Measurements from ENCODE around the gene PAF1.
A peak's percentile ranks its signal among the peaks of the same experiment; 100 is the strongest.

PAF1 gene

DNA sequence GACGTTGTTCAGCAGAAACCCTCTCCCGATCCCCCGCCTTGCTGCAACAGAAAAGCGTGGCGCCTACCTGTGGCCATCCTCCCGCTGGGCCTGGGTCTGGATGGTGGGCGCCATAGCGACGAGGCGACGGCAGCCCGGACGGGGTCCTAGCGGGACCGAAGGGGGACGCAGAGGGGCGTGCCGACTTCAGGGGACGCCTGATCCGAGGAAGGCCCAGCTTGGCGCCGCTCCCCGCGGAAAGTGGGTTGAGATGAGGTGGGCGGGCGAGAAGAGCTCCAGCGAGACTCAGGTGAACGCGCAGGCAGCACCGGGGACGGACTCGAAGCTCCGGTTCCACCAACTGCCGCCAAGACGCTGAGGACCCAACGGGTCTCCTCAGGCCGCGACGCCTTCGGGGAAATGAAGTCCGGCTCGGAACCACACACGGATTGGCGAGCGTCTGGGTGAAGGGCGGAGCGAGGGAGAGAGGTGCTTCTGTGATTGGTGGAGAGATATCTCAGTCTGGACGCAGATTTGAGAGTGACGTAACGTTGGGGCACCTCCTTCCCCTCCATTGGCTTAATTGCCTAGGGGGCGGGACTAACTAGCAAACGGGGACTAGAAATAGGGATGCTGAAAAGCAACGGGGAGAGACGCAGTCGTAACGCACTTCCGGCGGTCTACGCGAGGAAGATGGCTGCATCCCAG, at the start of gene PAF1, which contains the start of gene MED29:
TSS of gene PAF1 (minus strand) at position 356 of the 687 bp plus-strand sequence. CDS start at position 114, 242 bp downstream.
TSS of gene MED29 (plus strand) at position 628 of the 687 bp plus-strand sequence. CDS start at position 673, 45 bp downstream.
- FAIRE-seq, result peak; percentile 71
- TF ChIP-seq, protein P1, sequence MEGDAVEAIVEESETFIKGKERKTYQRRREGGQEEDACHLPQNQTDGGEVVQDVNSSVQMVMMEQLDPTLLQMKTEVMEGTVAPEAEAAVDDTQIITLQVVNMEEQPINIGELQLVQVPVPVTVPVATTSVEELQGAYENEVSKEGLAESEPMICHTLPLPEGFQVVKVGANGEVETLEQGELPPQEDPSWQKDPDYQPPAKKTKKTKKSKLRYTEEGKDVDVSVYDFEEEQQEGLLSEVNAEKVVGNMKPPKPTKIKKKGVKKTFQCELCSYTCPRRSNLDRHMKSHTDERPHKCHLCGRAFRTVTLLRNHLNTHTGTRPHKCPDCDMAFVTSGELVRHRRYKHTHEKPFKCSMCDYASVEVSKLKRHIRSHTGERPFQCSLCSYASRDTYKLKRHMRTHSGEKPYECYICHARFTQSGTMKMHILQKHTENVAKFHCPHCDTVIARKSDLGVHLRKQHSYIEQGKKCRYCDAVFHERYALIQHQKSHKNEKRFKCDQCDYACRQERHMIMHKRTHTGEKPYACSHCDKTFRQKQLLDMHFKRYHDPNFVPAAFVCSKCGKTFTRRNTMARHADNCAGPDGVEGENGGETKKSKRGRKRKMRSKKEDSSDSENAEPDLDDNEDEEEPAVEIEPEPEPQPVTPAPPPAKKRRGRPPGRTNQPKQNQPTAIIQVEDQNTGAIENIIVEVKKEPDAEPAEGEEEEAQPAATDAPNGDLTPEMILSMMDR (IDR thresholded peaks at IDR 0.05; ENCODE audit: insufficient read depth, missing control alignments), result no peak
- DNase-seq (ENCODE audit: insufficient read length, low spot score), result peak; percentile 96

DNA sequence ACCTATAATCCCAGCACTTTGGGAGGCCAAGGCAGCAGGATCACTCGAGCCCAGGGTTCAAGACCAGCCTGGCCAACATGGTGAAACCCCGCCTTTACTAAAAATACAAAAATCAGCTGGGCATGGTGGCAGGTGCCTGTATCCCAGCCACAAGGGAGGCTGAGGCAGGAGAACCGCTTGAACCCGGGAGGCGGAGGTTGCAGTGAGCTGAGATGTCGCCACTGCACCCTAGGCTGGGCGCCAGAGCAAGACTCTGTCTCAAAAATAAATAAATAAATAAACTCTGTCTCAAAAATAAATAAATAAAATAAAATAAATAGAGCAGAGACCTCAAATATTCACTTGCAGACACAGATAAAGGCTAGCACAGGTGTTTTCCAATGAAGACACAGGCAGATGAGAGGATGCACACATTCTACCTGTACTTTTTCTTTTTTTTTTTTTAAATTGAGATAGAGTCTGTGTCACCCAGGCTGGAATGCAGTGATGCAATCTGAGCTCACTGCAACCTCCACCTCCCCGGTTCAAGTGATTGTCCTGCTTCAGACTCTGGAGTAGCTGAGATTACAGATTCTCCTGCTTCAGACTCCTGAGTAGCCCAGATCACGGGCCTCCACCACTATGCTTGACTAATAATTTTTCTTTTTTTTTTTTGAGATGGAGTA, 47.5 kb upstream of the PAF1 start:
- no peak for FAIRE-seq
- DNase-seq (ENCODE audit: insufficient read length, low spot score), result no peak

DNA sequence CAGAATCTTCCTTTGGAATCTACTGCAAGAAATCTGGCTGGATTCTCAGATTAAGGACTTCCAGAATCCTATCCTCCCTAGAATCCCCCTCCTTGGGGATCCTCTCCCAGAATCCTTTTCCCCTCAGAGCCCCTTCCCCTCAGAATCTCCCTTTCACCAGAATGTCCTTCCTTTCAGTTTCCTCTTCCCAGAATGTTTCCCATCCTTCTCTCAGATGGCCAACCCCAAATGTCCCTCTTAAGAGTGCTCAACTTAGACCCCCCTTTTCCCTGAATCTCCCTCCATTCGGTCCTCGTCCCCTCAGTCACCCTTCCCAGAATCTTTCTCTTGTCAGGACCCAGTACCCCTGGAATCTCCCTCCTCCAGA, 45.4 kb upstream of the PAF1 start:
- DNase-seq (ENCODE audit: insufficient read length, low spot score) (no peak), FAIRE-seq (no peak)
- TF ChIP-seq, protein P1 (IDR thresholded peaks at IDR 0.05; ENCODE audit: insufficient read depth, missing control alignments), result no peak

More for the DNA sequence above, 47.5 kb upstream of the PAF1 start:
- TF ChIP-seq, protein P1 (IDR thresholded peaks at IDR 0.05; ENCODE audit: insufficient read depth, missing control alignments), result no peak

DNA sequence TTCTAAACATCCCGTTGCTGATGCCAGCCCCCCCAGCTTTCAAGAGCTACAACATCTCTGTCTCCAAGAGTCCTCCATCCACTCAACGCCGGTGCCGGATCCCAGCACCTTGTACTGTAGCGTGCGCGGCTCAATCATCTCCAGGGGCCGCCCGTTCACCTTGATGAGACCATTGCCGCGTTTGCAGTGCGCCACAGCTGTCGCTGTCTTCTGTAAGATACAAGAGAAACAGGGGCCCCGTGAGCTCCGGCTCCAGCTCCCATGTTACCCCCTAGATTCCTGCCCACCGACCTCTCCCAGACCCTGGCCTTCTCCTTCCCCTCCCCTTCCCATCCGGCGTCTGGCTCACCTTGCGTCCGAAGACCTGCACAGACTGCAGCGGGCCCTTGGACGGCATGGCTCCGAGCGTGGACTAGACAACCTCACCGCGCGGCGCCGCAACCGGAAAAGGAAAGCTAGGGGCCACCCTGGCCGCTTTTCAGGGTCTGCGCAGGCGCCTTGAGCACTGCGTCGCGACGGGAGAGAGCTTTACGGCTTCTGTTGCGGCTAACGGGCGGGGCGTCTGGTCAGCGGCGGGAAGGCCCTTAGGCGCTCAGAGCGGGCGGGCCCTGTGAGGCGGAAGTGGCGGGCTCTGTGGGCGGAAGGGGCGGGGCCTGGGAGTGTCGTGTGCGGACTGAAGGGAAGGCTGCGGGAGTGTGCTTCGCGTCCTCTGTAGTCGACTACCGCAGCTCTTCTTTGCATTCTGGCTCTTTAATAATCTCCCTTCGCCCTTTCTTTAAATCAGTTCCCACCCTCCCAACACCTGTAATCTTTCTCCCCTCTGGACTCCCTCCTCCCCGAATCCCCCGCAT, 44.8 kb upstream of the PAF1 start, which contains the start of gene RPS16:
TSS of gene RPS16 (minus strand) at position 451 of the 851 bp plus-strand sequence. CDS start at position 397, 54 bp downstream.
- TF ChIP-seq, protein P1 (IDR thresholded peaks at IDR 0.05; ENCODE audit: insufficient read depth, missing control alignments), result no peak
- DNase-seq (ENCODE audit: insufficient read length, low spot score), result peak; percentile 81
- FAIRE-seq, result no peak

DNA sequence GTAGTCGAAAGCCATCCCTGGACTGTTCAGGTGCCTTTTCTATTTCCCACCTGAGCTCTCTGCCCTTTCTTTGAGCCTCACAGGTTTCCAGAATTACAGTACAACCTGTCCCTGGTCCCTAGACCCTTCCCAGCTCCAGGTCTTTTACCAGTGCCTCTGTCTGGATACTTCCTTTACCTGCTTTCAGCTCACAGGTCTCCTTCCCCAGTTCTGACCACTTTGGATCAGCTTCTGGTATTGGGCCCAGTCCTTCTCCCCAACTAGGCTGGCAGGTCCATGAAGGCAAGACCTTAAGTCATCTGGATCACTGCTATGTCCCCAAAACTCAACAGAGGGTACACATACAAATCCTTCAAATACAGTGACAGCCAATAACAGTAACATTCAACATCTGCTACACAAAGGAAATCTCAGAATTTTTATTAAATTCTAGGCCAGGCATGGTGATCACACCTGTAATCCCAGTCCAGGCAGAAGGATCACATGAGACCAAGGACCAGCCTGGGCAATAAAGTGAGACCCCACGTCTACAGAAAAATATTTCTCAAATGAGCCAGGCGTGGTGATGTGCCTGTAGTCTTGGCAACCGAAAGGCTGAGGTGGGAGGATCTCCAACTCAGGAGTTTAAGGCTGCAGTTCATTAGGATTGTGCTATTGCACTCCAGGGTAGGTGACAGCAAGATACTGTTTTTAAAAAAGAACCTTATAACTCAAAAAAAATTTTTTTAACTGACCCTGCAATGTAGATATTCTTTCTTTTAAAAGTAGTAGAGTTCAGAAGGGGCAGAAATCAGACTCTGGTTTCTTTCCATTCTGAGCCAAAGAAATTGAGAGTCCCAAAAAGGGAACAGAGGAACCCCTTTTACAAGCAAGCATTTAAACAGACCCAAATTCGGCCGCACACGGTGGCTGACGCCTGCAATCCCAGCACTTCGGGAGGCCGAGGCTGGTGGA, 43.5 kb upstream of the PAF1 start:
- FAIRE-seq, result no peak
- TF ChIP-seq, protein P1 (IDR thresholded peaks at IDR 0.05; ENCODE audit: insufficient read depth, missing control alignments), result no peak
- no peak for DNase-seq (ENCODE audit: insufficient read length, low spot score)

DNA sequence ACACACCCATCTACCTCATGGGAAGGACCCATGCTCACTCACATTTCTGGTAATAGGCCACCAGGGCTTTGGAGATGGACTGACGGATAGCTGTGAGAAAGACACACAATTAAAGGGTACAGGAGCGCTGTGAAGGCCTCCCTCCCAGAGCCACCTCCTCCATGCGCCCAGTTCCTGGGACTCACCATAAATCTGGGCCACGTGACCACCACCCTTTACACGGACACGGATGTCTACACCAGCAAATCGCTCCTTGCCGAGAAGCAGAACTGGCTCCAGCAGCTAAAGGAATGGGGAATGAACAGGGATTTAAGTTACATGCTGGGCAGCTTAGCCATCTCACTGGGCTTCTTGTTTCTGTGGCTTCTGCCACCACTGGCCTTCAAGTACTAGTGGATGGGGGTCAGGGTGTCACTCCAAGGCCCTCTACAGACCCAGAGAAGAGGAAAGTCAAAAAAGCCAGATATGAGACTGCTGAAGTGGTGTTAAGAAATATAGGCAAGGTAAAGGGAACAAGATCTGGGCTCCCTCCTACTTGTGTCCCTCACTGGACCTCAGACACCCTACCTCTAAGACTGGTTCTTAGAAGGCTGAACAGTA, 42.7 kb upstream of the PAF1 start:
- no peak for DNase-seq (ENCODE audit: insufficient read length, low spot score)
- no peak for FAIRE-seq
- TF ChIP-seq, protein P1 (IDR thresholded peaks at IDR 0.05; ENCODE audit: insufficient read depth, missing control alignments), result no peak

All from D721Med (cell line).